ENCODE data around the gene LARGE2.

Gene LARGE2

GRCh38 chr11:45894555-45895247 lies 27.8 kb upstream of the LARGE2 start:
- CTCF ChIA-PET: interaction anchor here (0.9 kb wide), 1 partner anchor 21 kb away, joined by 3 read pairs; no protein-coding TSS in a partner anchor
- TF ChIP-seq, protein P1, sequence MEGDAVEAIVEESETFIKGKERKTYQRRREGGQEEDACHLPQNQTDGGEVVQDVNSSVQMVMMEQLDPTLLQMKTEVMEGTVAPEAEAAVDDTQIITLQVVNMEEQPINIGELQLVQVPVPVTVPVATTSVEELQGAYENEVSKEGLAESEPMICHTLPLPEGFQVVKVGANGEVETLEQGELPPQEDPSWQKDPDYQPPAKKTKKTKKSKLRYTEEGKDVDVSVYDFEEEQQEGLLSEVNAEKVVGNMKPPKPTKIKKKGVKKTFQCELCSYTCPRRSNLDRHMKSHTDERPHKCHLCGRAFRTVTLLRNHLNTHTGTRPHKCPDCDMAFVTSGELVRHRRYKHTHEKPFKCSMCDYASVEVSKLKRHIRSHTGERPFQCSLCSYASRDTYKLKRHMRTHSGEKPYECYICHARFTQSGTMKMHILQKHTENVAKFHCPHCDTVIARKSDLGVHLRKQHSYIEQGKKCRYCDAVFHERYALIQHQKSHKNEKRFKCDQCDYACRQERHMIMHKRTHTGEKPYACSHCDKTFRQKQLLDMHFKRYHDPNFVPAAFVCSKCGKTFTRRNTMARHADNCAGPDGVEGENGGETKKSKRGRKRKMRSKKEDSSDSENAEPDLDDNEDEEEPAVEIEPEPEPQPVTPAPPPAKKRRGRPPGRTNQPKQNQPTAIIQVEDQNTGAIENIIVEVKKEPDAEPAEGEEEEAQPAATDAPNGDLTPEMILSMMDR (IDR thresholded peaks at IDR 0.05; ENCODE audit: control extremely low read depth, extremely low read depth, low read depth, missing control alignments): no peak
- DNase-seq (ENCODE audit: extremely low spot score): no peak
- POLR2A ChIA-PET: no interaction called here

- CTCF ChIA-PET: interaction anchor here (0.9 kb wide), 1 partner anchor 22 kb away, joined by 3 read pairs; no protein-coding TSS in a partner anchor
- TF ChIP-seq, protein P1 (IDR thresholded peaks at IDR 0.05; ENCODE audit: control extremely low read depth, extremely low read depth, low read depth, missing control alignments): no peak
- POLR2A ChIA-PET: interaction anchor here (0.5 kb wide), 1 partner anchor 10 kb away, joined by 3 read pairs; no protein-coding TSS in a partner anchor
- DNase-seq (ENCODE audit: extremely low spot score): no peak
Observed at GRCh38 chr11:45895553-45896259, 26.8 kb upstream of the LARGE2 start.

DNA sequence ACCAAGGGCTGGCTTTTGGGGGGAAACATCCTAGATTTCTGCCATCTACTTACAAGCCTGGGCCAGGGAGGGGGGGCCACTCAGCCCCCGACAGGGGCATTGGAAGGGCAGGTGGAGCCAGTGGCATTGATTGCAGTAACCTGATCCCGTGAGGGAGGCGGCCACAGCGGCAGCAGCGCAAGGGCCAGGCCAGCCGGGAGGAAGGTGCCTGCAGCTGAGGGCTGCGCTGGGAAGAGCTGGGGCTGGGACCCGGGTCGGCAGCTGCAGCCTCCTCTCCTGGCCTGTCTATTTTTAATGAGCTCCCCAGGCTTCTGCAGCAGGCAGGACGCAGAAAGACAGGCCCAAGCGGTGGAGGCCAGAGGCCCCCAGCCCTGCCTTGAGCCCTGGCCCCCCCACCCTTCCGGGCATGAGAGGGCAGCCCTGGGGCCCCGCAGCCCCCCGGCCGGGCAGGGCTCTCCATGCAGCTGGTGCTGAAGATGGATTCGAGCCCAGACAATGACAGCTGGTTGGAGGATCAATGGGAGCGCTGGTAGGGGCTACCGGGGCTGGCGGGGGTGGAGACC lies 26.0 kb upstream of the LARGE2 start:
- POLR2A ChIA-PET: interaction anchor here (0.5 kb wide), 1 partner anchor 10 kb away, joined by 3 read pairs; no protein-coding TSS in a partner anchor
- CTCF ChIA-PET: interaction anchor here (1.0 to 1.7 kb wide), 3 partner anchors 9 to 116 kb away, joined by 3 to 4 read pairs (median 3); no protein-coding TSS in a partner anchor
- no peak for DNase-seq (ENCODE audit: extremely low spot score)
- TF ChIP-seq, protein P1 (IDR thresholded peaks at IDR 0.05; ENCODE audit: control extremely low read depth, extremely low read depth, low read depth, missing control alignments): no peak

DNA sequence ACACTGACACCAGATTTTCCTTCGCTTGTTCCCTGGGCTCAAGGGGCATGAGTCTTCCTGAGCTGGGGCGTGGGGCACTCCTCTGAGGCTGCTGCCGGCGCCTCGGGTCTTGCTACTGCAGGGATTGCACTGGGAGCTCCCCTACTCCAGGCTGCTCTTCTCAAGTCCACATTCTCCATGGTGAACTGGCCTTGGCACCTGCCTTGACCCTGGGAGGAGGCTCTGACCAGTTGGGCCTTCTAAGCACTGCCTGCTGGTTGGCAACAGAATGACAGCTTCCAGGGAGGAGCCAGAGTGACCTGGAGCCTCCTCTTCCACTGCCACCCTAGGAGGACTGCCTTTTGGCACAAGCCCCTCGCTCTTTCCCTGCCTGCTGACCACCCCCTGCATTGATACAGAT lies 24.9 kb upstream of the LARGE2 start:
- TF ChIP-seq, protein P1 (IDR thresholded peaks at IDR 0.05; ENCODE audit: control extremely low read depth, extremely low read depth, low read depth, missing control alignments): no peak
- ChIA-PET CTCF (interaction anchor here (0.7 to 1.7 kb wide), 6 partner anchors 8 to 1323 kb away, joined by 3 to 4 read pairs (median 3); no protein-coding TSS in a partner anchor), POLR2A (no interaction called here)
- no peak for DNase-seq (ENCODE audit: extremely low spot score)

GRCh38 chr11:45899086-45899447 lies 23.4 kb upstream of the LARGE2 start:
- POLR2A ChIA-PET: interaction anchor here (1.0 kb wide), 1 partner anchor 15 kb away, joined by 3 read pairs; no protein-coding TSS in a partner anchor
- DNase-seq (ENCODE audit: extremely low spot score): no peak
- TF ChIP-seq, protein P1 (IDR thresholded peaks at IDR 0.05; ENCODE audit: control extremely low read depth, extremely low read depth, low read depth, missing control alignments): no peak
- CTCF ChIA-PET: interaction anchor here (1.1 kb wide), 1 partner anchor 40 kb away, joined by 3 read pairs; no protein-coding TSS in a partner anchor
